ENCODE results near the gene CCDC81.

Gene CCDC81

DNA sequence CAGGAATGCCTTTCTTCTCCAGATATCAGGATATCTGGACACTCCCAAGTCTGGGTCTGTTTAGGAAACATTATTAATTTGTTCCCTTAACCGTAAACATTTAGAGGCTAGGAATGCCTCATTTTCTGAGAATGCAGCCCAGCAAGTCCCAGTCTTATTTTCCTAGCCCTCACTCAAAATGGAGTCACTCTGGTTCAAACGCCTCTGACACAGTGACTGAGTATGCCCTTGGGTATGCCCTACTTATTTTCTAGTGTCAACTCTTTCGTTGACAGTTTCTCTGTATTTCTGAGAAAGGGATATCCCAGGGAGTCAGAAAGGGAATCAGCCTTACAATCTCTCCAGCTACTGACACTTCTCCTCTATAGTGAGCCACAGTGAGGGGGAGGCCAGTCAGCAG, 16.0 kb upstream of the CCDC81 start:
- Histone ChIP-seq H3K4me1 (no peaks in the 10 kb centered on the region), H3K4me3 (ENCODE audit: low read depth, low read length) (no peak overlapping the region), H3K27me3 (0 out of 2 replicates have a peak, but pooled peaks cover 2% of the 10 kb centered on the region), H3K36me3 (no peaks in the 10 kb centered on the region), H3K9me3 (no peaks in the 10 kb centered on the region)
- no peak for DNase-seq
- TF ChIP-seq, protein P1, sequence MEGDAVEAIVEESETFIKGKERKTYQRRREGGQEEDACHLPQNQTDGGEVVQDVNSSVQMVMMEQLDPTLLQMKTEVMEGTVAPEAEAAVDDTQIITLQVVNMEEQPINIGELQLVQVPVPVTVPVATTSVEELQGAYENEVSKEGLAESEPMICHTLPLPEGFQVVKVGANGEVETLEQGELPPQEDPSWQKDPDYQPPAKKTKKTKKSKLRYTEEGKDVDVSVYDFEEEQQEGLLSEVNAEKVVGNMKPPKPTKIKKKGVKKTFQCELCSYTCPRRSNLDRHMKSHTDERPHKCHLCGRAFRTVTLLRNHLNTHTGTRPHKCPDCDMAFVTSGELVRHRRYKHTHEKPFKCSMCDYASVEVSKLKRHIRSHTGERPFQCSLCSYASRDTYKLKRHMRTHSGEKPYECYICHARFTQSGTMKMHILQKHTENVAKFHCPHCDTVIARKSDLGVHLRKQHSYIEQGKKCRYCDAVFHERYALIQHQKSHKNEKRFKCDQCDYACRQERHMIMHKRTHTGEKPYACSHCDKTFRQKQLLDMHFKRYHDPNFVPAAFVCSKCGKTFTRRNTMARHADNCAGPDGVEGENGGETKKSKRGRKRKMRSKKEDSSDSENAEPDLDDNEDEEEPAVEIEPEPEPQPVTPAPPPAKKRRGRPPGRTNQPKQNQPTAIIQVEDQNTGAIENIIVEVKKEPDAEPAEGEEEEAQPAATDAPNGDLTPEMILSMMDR (IDR thresholded peaks at IDR 0.05; ENCODE audit: low read depth, low read length) = no peak

DNA sequence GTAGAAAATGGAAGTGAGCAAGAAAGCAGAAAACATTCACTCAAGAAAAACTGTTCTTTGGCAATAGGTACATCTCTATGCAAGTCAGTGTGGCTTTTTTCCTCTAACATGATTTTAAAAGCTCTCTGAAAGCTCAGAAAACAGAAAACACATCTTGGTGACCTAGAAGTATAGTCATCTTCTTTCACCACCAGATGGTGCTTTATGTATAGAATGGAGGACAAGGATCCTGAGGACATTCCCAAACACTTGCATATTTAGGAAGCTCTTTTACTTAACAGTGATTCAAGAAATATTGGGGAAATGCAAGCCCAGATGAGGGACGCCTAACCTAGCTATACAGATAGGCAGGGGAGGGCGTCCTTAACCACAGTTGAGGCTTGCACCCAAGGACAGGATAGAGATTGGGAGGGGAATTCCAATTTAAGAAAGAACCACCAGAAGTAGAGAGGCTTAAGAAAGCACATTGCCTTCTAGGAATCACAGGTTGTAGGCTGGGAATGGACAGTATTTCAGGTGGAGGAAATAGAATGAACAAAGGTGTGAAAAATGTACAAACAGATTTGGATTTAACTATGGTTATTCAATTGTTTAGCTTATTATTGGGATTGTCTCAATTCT, 13.8 kb upstream of the CCDC81 start:
- Histone ChIP-seq H3K4me1 (no peaks in the 10 kb centered on the region), H3K27me3 (0 out of 2 replicates have a peak, but pooled peaks cover 2% of the 10 kb centered on the region), H3K9me3 (no peaks in the 10 kb centered on the region), H3K4me3 (ENCODE audit: low read depth, low read length) (no peak overlapping the region), H3K36me3 (no peaks in the 10 kb centered on the region)
- TF ChIP-seq, protein P1 (IDR thresholded peaks at IDR 0.05; ENCODE audit: low read depth, low read length) = no peak
- no peak for DNase-seq

DNA sequence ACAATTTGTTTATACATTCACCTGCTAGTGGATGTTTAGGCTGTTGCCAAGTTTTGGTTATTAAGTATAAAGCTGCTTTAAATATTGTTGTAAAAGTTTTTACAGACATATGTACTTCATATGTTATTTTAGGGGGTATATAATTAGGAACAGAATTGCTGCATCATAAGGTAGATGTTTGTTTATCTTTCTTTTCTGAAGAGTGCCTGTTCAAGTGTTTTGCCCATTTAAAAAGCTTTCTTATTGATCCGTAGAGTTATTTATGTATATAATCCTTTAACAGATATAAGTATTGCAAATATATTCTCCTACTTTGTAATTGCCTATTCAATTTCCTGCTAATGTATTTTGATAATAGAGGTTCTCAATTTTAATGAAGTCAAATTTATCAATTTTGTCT, 11.3 kb upstream of the CCDC81 start:
- Histone ChIP-seq H3K36me3 (no peaks in the 10 kb centered on the region), H3K4me1 (no peaks in the 10 kb centered on the region), H3K27me3 (0 out of 2 replicates have a peak, but pooled peaks cover 2% of the 10 kb centered on the region), H3K9me3 (no peaks in the 10 kb centered on the region), H3K4me3 (ENCODE audit: low read depth, low read length) (no peak overlapping the region)
- TF ChIP-seq, protein P1 (IDR thresholded peaks at IDR 0.05; ENCODE audit: low read depth, low read length) = no peak
- no peak for DNase-seq

DNA sequence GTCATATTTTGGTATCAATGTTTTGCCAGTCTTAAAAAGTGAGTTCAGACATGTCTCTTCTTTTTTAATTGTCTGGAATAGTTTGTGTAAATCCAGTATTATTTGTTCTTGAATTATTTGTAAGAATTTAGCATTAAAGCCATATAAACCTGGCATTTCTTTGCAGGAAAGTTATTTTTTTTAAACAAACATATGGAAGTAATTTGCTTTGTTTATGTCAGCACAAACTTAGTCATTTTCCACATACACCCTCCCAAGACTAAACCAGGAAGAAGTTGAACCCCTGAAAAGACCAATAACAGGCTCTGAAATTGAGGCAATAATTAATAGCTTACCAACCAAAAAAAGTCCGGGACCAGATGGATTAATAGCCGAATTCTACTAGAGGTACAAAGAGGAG, 9.1 kb upstream of the CCDC81 start:
- DNase-seq = no peak
- TF ChIP-seq, protein P1 (IDR thresholded peaks at IDR 0.05; ENCODE audit: low read depth, low read length) = no peak
- no peaks in the 10 kb centered on the region for H3K27me3 ChIP-seq
- H3K4me3 ChIP-seq (ENCODE audit: low read depth, low read length) = no peak overlapping the region
- H3K4me1 ChIP-seq = no peaks in the 10 kb centered on the region
- no peaks in the 10 kb centered on the region; the same call in 1 of the 2 replicates for H3K9me3 ChIP-seq
- no peaks in the 10 kb centered on the region for H3K36me3 ChIP-seq

DNA sequence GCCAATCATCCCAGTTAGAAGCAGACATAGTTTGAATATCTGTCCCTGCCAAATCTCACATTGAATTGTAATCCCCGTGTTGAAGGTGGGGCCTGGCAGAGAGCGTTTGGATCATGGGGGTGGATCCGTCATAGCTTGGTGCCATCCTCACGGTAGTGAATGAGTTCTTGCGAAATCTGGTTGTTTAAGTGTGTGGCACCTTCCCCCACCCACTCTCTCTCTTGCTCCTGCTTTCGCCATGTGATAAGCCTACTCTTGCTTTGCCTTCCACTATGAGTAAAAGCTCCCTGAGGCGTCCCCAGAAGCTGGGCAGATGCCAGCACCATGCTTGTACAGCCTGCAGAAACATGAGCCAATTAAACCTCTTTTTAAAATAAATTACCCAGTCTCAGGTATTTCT, 5.0 kb upstream of the CCDC81 start:
- no peak for DNase-seq
- Histone ChIP-seq H3K4me1 (no peaks in the 10 kb centered on the region; the same call in 1 of the 2 replicates), H3K9me3 (no peaks in the 10 kb centered on the region; the same call in 1 of the 2 replicates), H3K27me3 (no peaks in the 10 kb centered on the region), H3K4me3 (ENCODE audit: low read depth, low read length) (no peak overlapping the region), H3K36me3 (no peaks in the 10 kb centered on the region)
- TF ChIP-seq, protein P1 (IDR thresholded peaks at IDR 0.05; ENCODE audit: low read depth, low read length) = no peak

DNA sequence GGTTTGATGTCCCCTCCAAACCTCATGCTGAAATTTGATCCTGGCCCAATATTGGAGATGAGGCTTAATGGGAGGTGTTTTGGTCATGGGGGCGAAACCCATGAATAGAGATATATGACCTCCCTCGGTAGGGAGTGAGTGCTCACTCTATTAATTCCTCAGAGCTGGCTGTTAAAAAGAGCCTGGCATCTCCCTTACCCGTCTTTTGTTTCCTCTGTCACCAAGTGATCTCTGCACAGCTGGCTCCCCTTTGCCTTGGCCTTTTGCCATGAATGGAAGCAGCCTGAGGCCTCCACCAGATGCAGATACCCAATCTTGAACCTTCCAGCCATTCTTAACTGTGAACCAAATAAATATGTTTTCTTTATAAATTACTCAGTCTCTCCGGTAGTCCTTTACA, 4.5 kb upstream of the CCDC81 start:
- TF ChIP-seq, protein P1 (IDR thresholded peaks at IDR 0.05; ENCODE audit: low read depth, low read length) = no peak
- no peaks in the 10 kb centered on the region for H3K36me3 ChIP-seq
- H3K27me3 ChIP-seq = no peaks in the 10 kb centered on the region
- no peaks in the 10 kb centered on the region; the same call in 1 of the 2 replicates for H3K9me3 ChIP-seq
- no peak for DNase-seq
- H3K4me1 ChIP-seq = no peaks in the 10 kb centered on the region; the same call in 1 of the 2 replicates
- H3K4me3 ChIP-seq (ENCODE audit: low read depth, low read length) = no peak overlapping the region
